NCI-H446 treated with DMSO at 0.1 percent for 48 hours (cell line): ENCODE results near the gene IL4I1.

Source experiments
- DNase-seq: peaks from one replicate; lab custom pipeline; 2025; lab: John Stamatoyannopoulos, UW

IL4I1 gene

GRCh38 chr19:49863935-49864320 lies 32.8 kb downstream of the IL4I1 start:
- no peak for DNase-seq

- DNase-seq: no peak
Measured at GRCh38 chr19:49863254-49863934, 33.3 kb downstream of the IL4I1 start.

GRCh38 chr19:49862391-49863253 lies 34.1 kb downstream of the IL4I1 start:
- no peak for DNase-seq

- DNase-seq: no peak
Measured at GRCh38 chr19:49861541-49862378, 34.9 kb downstream of the IL4I1 start.

GRCh38 chr19:49861107-49861506 lies 35.6 kb downstream of the IL4I1 start:
- DNase-seq: no peak

- DNase-seq: no peak
Measured at GRCh38 chr19:49860336-49861102, 36.2 kb downstream of the IL4I1 start.

GRCh38 chr19:49859682-49860335 lies 36.9 kb downstream of the IL4I1 start:
- no peak for DNase-seq

- DNase-seq: no peak
Measured at GRCh38 chr19:49858088-49858985, 38.4 kb downstream of the IL4I1 start.

- no peak for DNase-seq
Measured at GRCh38 chr19:49857838-49858087, 38.9 kb downstream of the IL4I1 start.

GRCh38 chr19:49857061-49857837 lies 39.4 kb downstream of the IL4I1 start:
- DNase-seq: no peak

GRCh38 chr19:49856574-49857021 lies 40.1 kb downstream of the IL4I1 start:
- DNase-seq: no peak

- no peak for DNase-seq
Measured at GRCh38 chr19:49855676-49856573, 40.8 kb downstream of the IL4I1 start.

GRCh38 chr19:49855277-49855675 lies 41.4 kb downstream of the IL4I1 start:
- DNase-seq: no peak

GRCh38 chr19:49854378-49855263 lies 42.1 kb downstream of the IL4I1 start:
- no peak for DNase-seq

GRCh38 chr19:49853852-49854377 lies 42.8 kb downstream of the IL4I1 start:
- no peak for DNase-seq

GRCh38 chr19:49852631-49853126 lies 44.0 kb downstream of the IL4I1 start:
- no peak for DNase-seq
